GM23248 (cell line): Measurements from ENCODE around the gene ZNF81. TPM values are rescaled to one million over a fixed set of nuclear protein-coding genes. Genes with fewer than 3 reads are reported as not detected.
"Not testable (repeated sequence)": the region's sequence is repeated elsewhere in the genome, so short reads cannot be mapped to it uniquely, and the experiment has no call there.

Experiments
- DNase-seq: peaks from one replicate; pipeline ENCODE4 v3.0.0-alpha.2; 2015
- H2AFZ ChIP-seq: fragments of 200-600 bp; sonication (generic); 2 replicates; pipeline ENCODE4 v1.6.1; 2016; ENCODE audit warnings: antibody characterized with exemption
- H3F3A ChIP-seq: fragments of 200-600 bp; sonication (generic); 2 replicates; pipeline ENCODE4 v1.6.1; 2016; ENCODE audit warnings: mild to moderate bottlenecking, antibody characterized with exemption, mixed run types; ENCODE audit not compliant: insufficient read depth
- H3K27ac ChIP-seq: fragments of 200-600 bp; sonication (generic); 2 replicates; pipeline ENCODE4 v1.5.1; 2016; ENCODE audit warnings: mild to moderate bottlenecking
- H3K27me3 ChIP-seq: fragments of 200-600 bp; sonication (generic); replicated peaks from 2 replicates; pipeline ENCODE4 v1.6.1; 2016; ENCODE audit warnings: mild to moderate bottlenecking; ENCODE audit not compliant: insufficient read depth
- H3K36me3 ChIP-seq: fragments of 200-600 bp; sonication (generic); 2 replicates; pipeline ENCODE4 v1.6.1; 2016; ENCODE audit warnings: low read depth, mild to moderate bottlenecking
- H3K4me1 ChIP-seq: fragments of 200-600 bp; sonication (generic); 2 replicates; pipeline ENCODE4 v1.6.1; 2016; ENCODE audit warnings: mild to moderate bottlenecking; ENCODE audit not compliant: insufficient read depth
- H3K4me2 ChIP-seq: fragments of 200-600 bp; sonication (generic); one replicate; pipeline ENCODE4 v1.6.1; 2016; ENCODE audit warnings: mild to moderate bottlenecking; ENCODE audit not compliant: unreplicated experiment
- H3K4me3 ChIP-seq: fragments of 200-600 bp; sonication (generic); 2 replicates; pipeline ENCODE4 v1.5.1; 2016; ENCODE audit warnings: mild to moderate bottlenecking
- H3K79me2 ChIP-seq: fragments of 200-600 bp; sonication (generic); 2 replicates; pipeline ENCODE4 v1.6.1; 2016; ENCODE audit warnings: mild to moderate bottlenecking; ENCODE audit not compliant: insufficient read depth
- H3K9ac ChIP-seq: fragments of 200-600 bp; sonication (generic); 2 replicates; pipeline ENCODE4 v1.6.1; 2016; ENCODE audit warnings: mild to moderate bottlenecking
- H3K9me2 ChIP-seq: fragments of 200-600 bp; sonication (generic); 2 replicates; pipeline ENCODE4 v1.6.1; 2016; ENCODE audit warnings: mixed run types, mild to moderate bottlenecking, moderate library complexity; ENCODE audit not compliant: insufficient read depth
- H3K9me3 ChIP-seq: fragments of 200-600 bp; sonication (generic); one replicate; pipeline ENCODE4 v1.6.1; 2017; ENCODE audit warnings: low read depth
- H4K20me1 ChIP-seq: fragments of 200-600 bp; sonication (generic); 2 replicates; pipeline ENCODE4 v1.6.0; 2016; ENCODE audit not compliant: insufficient read depth
- EZH2 ChIP-seq: fragments of 200-600 bp; sonication (generic); IDR thresholded peaks from 2 replicates; pipeline ENCODE4 v1.6.1; 2018; ENCODE audit warnings: antibody characterized with exemption, mild to moderate bottlenecking; ENCODE audit not compliant: insufficient read depth, poor library complexity, severe bottlenecking
- EZH2phosphoT487 ChIP-seq: fragments of 200-600 bp; sonication (generic); IDR thresholded peaks from 2 replicates; pipeline ENCODE4 v1.6.1; 2018; ENCODE audit warnings: antibody characterized with exemption, moderate library complexity, mild to moderate bottlenecking, low read depth; ENCODE audit not compliant: insufficient read depth
- WGBS, 2 experiments: methylation state at CpG; one replicate each; pipeline ENCODE4 v1.1.6; 2015 to 2017; ENCODE audit warnings: low lambda C conversion rate in 2 of 2, low coverage in 1 of 2; ENCODE audit errors: missing lambda C conversion rate in 2 of 2; 5-methylcytosine and 5-hydroxymethylcytosine counted together
- in situ Hi-C: fragments of 300-500 bp; cut with MboI; formaldehyde crosslinking; loops from 2 replicates; pipeline ENCODE4 v1.15.0; 2020
- polyA plus RNA-seq: library from polyadenylated mRNA; unstranded; fragments of >200 nt; fragmentation: Nextera tagmentation; extraction: Ambion mirVana; gene quantifications from 2 replicates; pipeline ENCODE4 v1.2.1, GENCODE V29; 2016
- total RNA-seq: library from RNA; depleted of rRNA; stranded (reverse); fragments of >200 nt; shearing (Covaris generic); gene quantifications from 2 replicates; pipeline ENCODE4 v1.2.3, GENCODE V29; 2014

The ZNF81 gene
- total and polyA plus RNA-seq, 2 experiments from 2014 or later: 2.1 to 5.4 TPM

DNA sequence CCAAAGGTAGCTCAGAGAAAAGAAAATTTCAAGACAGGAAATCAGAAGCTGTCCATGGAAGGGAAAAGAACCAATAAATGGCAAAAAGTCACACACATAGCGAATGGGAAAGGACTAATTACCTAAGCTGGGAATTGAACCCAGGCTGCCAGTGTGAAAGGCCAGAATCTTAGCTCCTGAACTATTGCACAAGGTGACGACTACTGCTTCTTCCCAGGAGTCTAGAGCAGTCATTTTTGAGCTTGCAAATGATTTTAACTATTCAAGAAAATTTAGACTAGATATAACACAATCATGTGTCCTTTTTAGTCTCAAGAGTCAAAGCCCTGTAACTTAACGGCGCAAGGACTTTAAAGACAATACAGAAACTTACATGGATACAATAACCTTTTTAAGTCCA is 34.1 kb upstream of the ZNF81 start:
- DNase-seq: peak; percentile 29
- Histone ChIP-seq H3F3A (no peaks in the 10 kb centered on the region), H3K9me3 (no peaks in the 10 kb centered on the region), H3K27ac (no peak overlapping the region), H3K27me3 (no peaks in the 10 kb centered on the region), H4K20me1 (no peaks in the 10 kb centered on the region), H3K4me1 (no peaks in the 10 kb centered on the region), H3K4me2 (no peak overlapping the region), H3K79me2 (no peaks in the 10 kb centered on the region), H2AFZ (no peak overlapping the region), H3K4me3 (no peak overlapping the region), H3K9ac (no peak overlapping the region), H3K9me2 (no peaks in the 10 kb centered on the region), H3K36me3 (no peaks in the 10 kb centered on the region)
- 57 to 72% methylated on average over 3 to 4 of the region's 4 CpGs for WGBS, 2 experiments
- in situ Hi-C loops: no loop called here
- TF ChIP-seq EZH2 (no peak), EZH2phosphoT487 (no peak)

DNA sequence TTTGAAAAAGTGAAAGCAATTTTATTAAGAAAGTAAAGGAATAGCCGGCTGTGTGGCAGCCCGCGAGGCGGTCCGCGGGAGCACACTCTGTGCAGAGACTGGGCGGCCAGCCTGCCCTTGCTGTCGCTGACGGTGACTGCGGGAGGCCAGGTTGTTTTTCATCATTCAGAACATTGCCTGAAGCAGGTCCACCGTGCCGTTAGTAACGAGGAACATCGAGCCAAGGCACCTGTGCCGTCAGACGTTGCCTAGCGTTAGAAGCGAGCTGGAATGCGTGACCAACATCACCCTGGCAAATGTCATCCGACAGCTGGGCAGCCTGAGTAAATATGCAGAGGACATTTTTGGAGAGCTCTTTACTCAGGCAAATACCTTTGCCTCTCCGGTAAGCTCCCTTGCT is 33.6 kb upstream of the ZNF81 start:
- H3K9ac ChIP-seq, H3K36me3 ChIP-seq, H3F3A ChIP-seq, H3K9me2 ChIP-seq, DNase-seq, H3K4me2 ChIP-seq, H3K4me1 ChIP-seq, H3K79me2 ChIP-seq, H3K27ac ChIP-seq, in situ Hi-C loops, H2AFZ ChIP-seq, H3K27me3 ChIP-seq, H3K9me3 ChIP-seq, H3K4me3 ChIP-seq, H4K20me1 ChIP-seq: not testable (repeated sequence)
- 30 to 75% methylated on average over 6 to 17 of the region's 21 CpGs for WGBS, 2 experiments

DNA sequence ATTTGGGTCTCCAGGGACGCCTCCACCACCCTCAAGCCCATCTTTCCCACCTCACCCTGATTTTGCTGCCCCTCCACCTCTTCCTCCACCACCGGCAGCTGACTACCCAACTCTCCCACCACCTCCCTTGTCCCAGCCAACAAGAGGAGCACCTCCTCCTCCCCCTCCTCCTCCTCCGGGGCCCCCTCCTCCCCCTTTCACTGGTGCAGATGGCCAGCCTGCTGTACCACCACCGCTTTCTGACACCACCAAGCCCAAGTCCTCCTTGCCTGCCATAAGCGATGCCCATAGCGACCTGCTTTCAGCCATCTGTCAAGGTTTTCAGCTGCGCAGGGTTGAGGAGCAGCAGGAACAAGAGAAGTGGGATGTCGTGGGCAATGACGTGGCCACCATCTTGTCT is 32.4 kb upstream of the ZNF81 start:
- Histone ChIP-seq H3K36me3 (no peaks in the 10 kb centered on the region), H3K4me1 (no peaks in the 10 kb centered on the region), H3K79me2 (no peaks in the 10 kb centered on the region), H3K27ac (no peak overlapping the region), H3K9me3 (no peaks in the 10 kb centered on the region), H3K27me3 (no peaks in the 10 kb centered on the region), H3K9ac (no peak overlapping the region), H3K4me3 (no peak overlapping the region), H4K20me1 (no peaks in the 10 kb centered on the region), H3K9me2 (no peaks in the 10 kb centered on the region), H2AFZ (no peak overlapping the region), H3K4me2 (no peak overlapping the region), H3F3A (no peaks in the 10 kb centered on the region)
- 78 to 82% methylated on average over 3 to 9 of the region's 9 CpGs for WGBS, 2 experiments
- TF ChIP-seq EZH2phosphoT487 (no peak), EZH2 (no peak)
- in situ Hi-C loops: no loop called here
- DNase-seq: no peak

DNA sequence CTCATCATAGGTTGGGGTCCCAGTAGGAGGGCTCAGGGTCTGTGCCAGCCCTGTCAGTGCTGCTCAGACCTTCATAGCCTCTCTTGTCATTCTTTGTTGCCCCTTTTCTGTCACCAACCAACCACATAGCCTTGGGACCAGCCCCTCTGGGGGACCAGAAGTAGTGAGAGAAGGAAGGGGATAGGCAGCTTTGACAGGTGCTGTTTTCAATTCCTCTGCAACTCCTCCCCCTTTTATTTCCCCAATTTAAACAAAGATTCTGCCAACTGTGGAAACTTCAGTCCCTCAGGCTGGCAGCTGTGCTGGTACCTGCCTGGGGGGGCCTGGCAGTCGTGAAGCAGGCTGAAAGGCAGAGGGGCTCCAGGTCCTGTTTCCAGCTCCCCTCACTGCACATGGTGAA is 30.9 kb upstream of the ZNF81 start:
- DNase-seq, H2AFZ ChIP-seq, H3K36me3 ChIP-seq, H3K4me1 ChIP-seq, H3K9me3 ChIP-seq, H4K20me1 ChIP-seq, H3K27ac ChIP-seq, H3K79me2 ChIP-seq, H3K9me2 ChIP-seq, in situ Hi-C loops, H3F3A ChIP-seq, H3K4me2 ChIP-seq, H3K9ac ChIP-seq, H3K27me3 ChIP-seq, H3K4me3 ChIP-seq: not testable (repeated sequence)
- 0 to 13% methylated on average over 1 of the region's 1 CpG for WGBS, 2 experiments

DNA sequence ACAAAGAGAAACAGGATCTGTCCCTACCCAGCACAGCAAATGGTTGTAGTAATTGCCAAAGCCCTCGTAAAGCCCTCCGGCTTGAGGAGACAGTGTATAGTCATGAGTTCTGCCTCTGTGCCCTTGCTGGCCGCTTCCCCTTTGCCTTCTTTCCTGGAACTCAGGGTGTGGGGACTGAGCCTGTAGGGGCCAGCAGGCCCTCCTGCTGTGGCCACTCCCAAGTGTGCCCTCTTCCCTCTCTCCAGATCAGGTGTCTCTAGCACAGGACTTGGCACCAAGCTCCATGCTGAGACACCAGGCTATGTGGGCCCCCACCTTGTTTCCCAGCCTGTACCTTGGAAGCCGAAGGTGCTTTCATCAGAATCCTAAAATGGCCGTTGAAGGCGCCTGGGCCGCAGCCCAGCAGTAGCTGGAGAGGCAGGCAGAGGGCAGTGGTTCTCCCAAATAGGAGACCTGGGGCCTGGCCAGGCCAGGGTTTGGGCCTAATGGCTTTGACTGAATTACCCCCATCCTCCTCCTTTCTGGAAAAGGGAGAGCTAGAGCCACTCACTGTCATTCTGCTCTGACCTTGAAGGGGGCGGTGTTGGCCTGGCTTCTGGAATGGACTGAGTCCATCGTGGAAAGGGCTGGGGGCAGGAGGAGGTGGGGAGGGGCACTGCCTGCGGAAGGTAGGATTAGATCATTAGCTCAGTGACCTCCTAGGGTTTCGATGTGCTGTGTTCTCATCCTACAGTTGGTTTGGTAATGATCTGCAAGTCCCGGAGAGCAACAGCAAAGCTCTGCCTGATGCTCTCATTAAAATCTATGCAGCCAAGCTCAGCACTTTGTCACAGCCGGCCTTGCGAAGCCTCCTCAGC is 30.1 kb upstream of the ZNF81 start:
- H3K36me3 ChIP-seq, H2AFZ ChIP-seq, H3K27me3 ChIP-seq, H3K4me1 ChIP-seq, H3K79me2 ChIP-seq, H3K27ac ChIP-seq, H3K4me2 ChIP-seq, H3K9me3 ChIP-seq, H3K9me2 ChIP-seq, H3F3A ChIP-seq, H4K20me1 ChIP-seq, DNase-seq, H3K9ac ChIP-seq, H3K4me3 ChIP-seq, in situ Hi-C loops: not testable (repeated sequence)
- WGBS, 2 experiments: 56 to 70% methylated on average over 5 to 13 of the region's 14 CpGs

GRCh38 chrX:47807272-47807538 is 29.5 kb upstream of the ZNF81 start:
- H3K4me1 ChIP-seq, in situ Hi-C loops, H3K4me2 ChIP-seq, H3K36me3 ChIP-seq, H3K27me3 ChIP-seq, H4K20me1 ChIP-seq, H3K27ac ChIP-seq, H3K9me2 ChIP-seq, H2AFZ ChIP-seq, H3K9ac ChIP-seq, H3K4me3 ChIP-seq, H3F3A ChIP-seq, H3K9me3 ChIP-seq, H3K79me2 ChIP-seq, DNase-seq: not testable (repeated sequence)
- WGBS, 2 experiments: 6 to 33% methylated on average over 3 of the region's 3 CpGs
